Neural cell (in vitro differentiated cells): ENCODE measurements around the gene CHPF2. TPM values are rescaled to one million over a fixed set of nuclear protein-coding genes. Genes with fewer than 3 reads are reported as not detected.

ENCODE experiments used
- H2AFZ ChIP-seq: fragments of 200-600, 300-800 bp; sonication (generic), shearing (Covaris generic); 2 replicates; pipeline ENCODE4 v1.6.0; 2014; ENCODE audit warnings: low read depth, mild to moderate bottlenecking, antibody characterized with exemption, low read length, moderate library complexity
- H3F3A ChIP-seq: fragments of 200-600 bp; shearing (Covaris generic); 2 replicates; pipeline ENCODE4 v1.6.1; 2016; ENCODE audit warnings: mild to moderate bottlenecking, moderate library complexity, mixed read lengths, antibody characterized with exemption, low read length; ENCODE audit not compliant: insufficient read depth, poor library complexity, severe bottlenecking
- H3K27ac ChIP-seq: fragments of 200-600, 300-800 bp; sonication (generic), shearing (Covaris generic); 2 replicates; pipeline ENCODE4 v1.5.1; 2014; ENCODE audit warnings: mild to moderate bottlenecking, low read length, moderate library complexity
- H3K27me3 ChIP-seq: fragments of 300-800, 200-600 bp; sonication (generic), shearing (Covaris generic); 2 replicates; pipeline ENCODE4 v1.6.0; 2014; ENCODE audit warnings: mild to moderate bottlenecking, low read depth, low read length, moderate library complexity; ENCODE audit not compliant: insufficient read depth
- H3K36me3 ChIP-seq: fragments of 300-800, 200-600 bp; sonication (generic), shearing (Covaris generic); 2 replicates; pipeline ENCODE4 v1.5.1; 2014; ENCODE audit warnings: mild to moderate bottlenecking, antibody characterized with exemption, low read length, moderate library complexity; ENCODE audit not compliant: insufficient read depth
- H3K4me2 ChIP-seq: fragments of 300-800, 200-600 bp; sonication (generic), shearing (Covaris generic); 2 replicates; pipeline ENCODE4 v1.6.0; 2014; ENCODE audit warnings: mild to moderate bottlenecking, low read length
- H3K4me3 ChIP-seq: fragments of 300-800, 200-600 bp; sonication (generic), shearing (Covaris generic); 2 replicates; pipeline ENCODE4 v1.5.1; 2014; ENCODE audit warnings: mild to moderate bottlenecking, low read length, moderate library complexity
- H3K79me2 ChIP-seq: fragments of 200-600 bp; shearing (Covaris generic); replicated peaks from 2 replicates; pipeline ENCODE4 v1.6.0; 2014; ENCODE audit warnings: mild to moderate bottlenecking, low read length, moderate library complexity; ENCODE audit not compliant: insufficient read depth
- H3K9ac ChIP-seq: fragments of 300-800, 200-600 bp; sonication (generic), shearing (Covaris generic); 2 replicates; pipeline ENCODE4 v1.6.1; 2016; ENCODE audit warnings: mild to moderate bottlenecking, low read length, mixed read lengths
- H3K9me2 ChIP-seq: fragments of 200-600 bp; shearing (Covaris generic); 2 replicates; pipeline ENCODE4 v1.6.1; 2016; ENCODE audit warnings: mild to moderate bottlenecking, low read length, mixed read lengths; ENCODE audit not compliant: insufficient read depth
- H3K9me3 ChIP-seq: fragments of 200-600, 300-800 bp; sonication (generic), shearing (Covaris generic); 2 replicates; pipeline ENCODE4 v1.6.1; 2016; ENCODE audit warnings: mild to moderate bottlenecking, mixed run types, low read length, moderate library complexity, mixed read lengths
- H4K20me1 ChIP-seq: fragments of 200-600 bp; shearing (Covaris generic); 2 replicates; pipeline ENCODE4 v1.6.1; 2016; ENCODE audit warnings: mild to moderate bottlenecking, mixed run types; ENCODE audit not compliant: insufficient read depth
- CTCF ChIP-seq: fragments of 450-650 bp; IDR thresholded peaks from 2 replicates; pipeline ENCODE4 v1.5.1; 2014; ENCODE audit warnings: antibody characterized with exemption, mild to moderate bottlenecking, moderate library complexity; ENCODE audit not compliant: poor library complexity, severe bottlenecking
- EP300 ChIP-seq: fragments of 450-650 bp; conservative IDR thresholded peaks from 2 replicates; pipeline ENCODE4 v1.6.1; 2014; ENCODE audit warnings: antibody characterized with exemption, mild to moderate bottlenecking, moderate library complexity; ENCODE audit not compliant: poor library complexity, severe bottlenecking
- EZH2 ChIP-seq: fragments of 200-600, 300-800 bp; shearing (Covaris generic), sonication (generic); IDR thresholded peaks from 2 replicates; pipeline ENCODE4 v1.6.1; 2014; ENCODE audit warnings: antibody characterized with exemption, low read length, borderline replicate concordance, mild to moderate bottlenecking; ENCODE audit not compliant: insufficient read depth, poor library complexity, severe bottlenecking
- MXI1 ChIP-seq: fragments of 450-650 bp; conservative IDR thresholded peaks from 2 replicates; pipeline ENCODE4 v1.6.1; 2014; ENCODE audit warnings: antibody characterized with exemption, mild to moderate bottlenecking; ENCODE audit not compliant: poor library complexity, severe bottlenecking
- POLR2AphosphoS5 ChIP-seq: IDR thresholded peaks from 2 replicates; pipeline ENCODE4 v1.6.1; 2012
- RAD21 ChIP-seq: fragments of 450-650 bp; conservative IDR thresholded peaks from 2 replicates; pipeline ENCODE4 v1.6.1; 2014; ENCODE audit warnings: antibody characterized with exemption, mild to moderate bottlenecking, moderate library complexity
- SMC3 ChIP-seq: fragments of 450-650 bp; conservative IDR thresholded peaks from 2 replicates; pipeline ENCODE4 v1.6.1; 2014; ENCODE audit warnings: antibody characterized with exemption, mild to moderate bottlenecking, moderate library complexity; ENCODE audit not compliant: poor library complexity
- TAF1 ChIP-seq: IDR thresholded peaks from 2 replicates; pipeline ENCODE4 v1.6.1; 2012; ENCODE audit warnings: low read depth
- polyA plus RNA-seq: library from polyadenylated mRNA; depleted of rRNA; stranded (reverse); fragments of >200 nt; gene quantifications from 2 replicates; pipeline ENCODE4 v1.2.3, GENCODE V29; 2014
- TF ChIP-seq, protein P1 (sequence below): IDR thresholded peaks from 2 replicates; pipeline ENCODE4 v1.6.1; 2012; ENCODE audit warnings: borderline replicate concordance

Gene CHPF2
- polyA plus RNA-seq, 1 donor from 2014 or later: 22.5 TPM

GRCh38 chr7:151260471-151260870 lies 28.2 kb downstream of the CHPF2 start:
- H3K36me3 ChIP-seq: no peaks in the 10 kb centered on the region
- no peak overlapping the region for H3K4me3 ChIP-seq
- TF ChIP-seq TAF1 (no peak), POLR2AphosphoS5 (no peak), RAD21 (no peak)
- no peaks in the 10 kb centered on the region for H3K27me3 ChIP-seq
- H3K9ac ChIP-seq: no peak overlapping the region
- H3K9me3 ChIP-seq: no peaks in the 10 kb centered on the region
- no peak overlapping the region for H3K27ac ChIP-seq
- H3K79me2 ChIP-seq: no peaks in the 10 kb centered on the region
- no peak overlapping the region for H2AFZ ChIP-seq
- no peaks in the 10 kb centered on the region for H4K20me1 ChIP-seq
- H3K9me2 ChIP-seq: no peaks in the 10 kb centered on the region
- no peaks in the 10 kb centered on the region for H3F3A ChIP-seq
- H3K4me2 ChIP-seq: no peak overlapping the region

DNA sequence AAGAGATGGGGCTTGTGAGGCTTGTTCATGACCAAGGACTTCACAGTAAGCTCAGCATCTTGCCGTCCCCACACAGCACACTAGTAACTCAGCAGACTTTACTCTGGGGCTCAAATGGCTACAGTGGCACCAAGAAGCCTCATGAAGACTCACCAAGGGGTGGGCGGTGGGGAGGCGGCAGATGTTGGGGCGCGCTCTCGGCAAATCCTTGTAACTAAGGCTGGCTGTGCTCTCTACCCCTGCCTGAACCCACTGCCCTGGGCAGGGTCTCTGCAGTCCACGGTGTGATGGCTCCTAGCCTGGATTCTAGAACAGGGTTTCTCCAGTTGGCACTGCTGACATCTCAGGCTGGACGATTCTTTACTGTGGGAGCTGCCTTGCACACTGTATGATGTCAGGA lies 28.6 kb downstream of the CHPF2 start:
- no peaks in the 10 kb centered on the region for H3K27me3 ChIP-seq
- H2AFZ ChIP-seq: no peak overlapping the region
- H3K9me2 ChIP-seq: no peaks in the 10 kb centered on the region
- no peaks in the 10 kb centered on the region for H3F3A ChIP-seq
- H3K27ac ChIP-seq: no peak overlapping the region
- H3K9me3 ChIP-seq: no peaks in the 10 kb centered on the region
- H3K4me3 ChIP-seq: no peak overlapping the region
- H4K20me1 ChIP-seq: no peaks in the 10 kb centered on the region
- H3K9ac ChIP-seq: no peak overlapping the region
- no peaks in the 10 kb centered on the region for H3K36me3 ChIP-seq
- H3K79me2 ChIP-seq: no peaks in the 10 kb centered on the region
- TF ChIP-seq EP300 (no peak), CTCF (no peak), EZH2 (no peak)
- TF ChIP-seq, protein P1, sequence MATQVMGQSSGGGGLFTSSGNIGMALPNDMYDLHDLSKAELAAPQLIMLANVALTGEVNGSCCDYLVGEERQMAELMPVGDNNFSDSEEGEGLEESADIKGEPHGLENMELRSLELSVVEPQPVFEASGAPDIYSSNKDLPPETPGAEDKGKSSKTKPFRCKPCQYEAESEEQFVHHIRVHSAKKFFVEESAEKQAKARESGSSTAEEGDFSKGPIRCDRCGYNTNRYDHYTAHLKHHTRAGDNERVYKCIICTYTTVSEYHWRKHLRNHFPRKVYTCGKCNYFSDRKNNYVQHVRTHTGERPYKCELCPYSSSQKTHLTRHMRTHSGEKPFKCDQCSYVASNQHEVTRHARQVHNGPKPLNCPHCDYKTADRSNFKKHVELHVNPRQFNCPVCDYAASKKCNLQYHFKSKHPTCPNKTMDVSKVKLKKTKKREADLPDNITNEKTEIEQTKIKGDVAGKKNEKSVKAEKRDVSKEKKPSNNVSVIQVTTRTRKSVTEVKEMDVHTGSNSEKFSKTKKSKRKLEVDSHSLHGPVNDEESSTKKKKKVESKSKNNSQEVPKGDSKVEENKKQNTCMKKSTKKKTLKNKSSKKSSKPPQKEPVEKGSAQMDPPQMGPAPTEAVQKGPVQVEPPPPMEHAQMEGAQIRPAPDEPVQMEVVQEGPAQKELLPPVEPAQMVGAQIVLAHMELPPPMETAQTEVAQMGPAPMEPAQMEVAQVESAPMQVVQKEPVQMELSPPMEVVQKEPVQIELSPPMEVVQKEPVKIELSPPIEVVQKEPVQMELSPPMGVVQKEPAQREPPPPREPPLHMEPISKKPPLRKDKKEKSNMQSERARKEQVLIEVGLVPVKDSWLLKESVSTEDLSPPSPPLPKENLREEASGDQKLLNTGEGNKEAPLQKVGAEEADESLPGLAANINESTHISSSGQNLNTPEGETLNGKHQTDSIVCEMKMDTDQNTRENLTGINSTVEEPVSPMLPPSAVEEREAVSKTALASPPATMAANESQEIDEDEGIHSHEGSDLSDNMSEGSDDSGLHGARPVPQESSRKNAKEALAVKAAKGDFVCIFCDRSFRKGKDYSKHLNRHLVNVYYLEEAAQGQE: no peak
- H3K4me2 ChIP-seq: no peak overlapping the region

- no peak overlapping the region for H3K9ac ChIP-seq
- no peaks in the 10 kb centered on the region for H3K27me3 ChIP-seq
- H3F3A ChIP-seq: no peaks in the 10 kb centered on the region
- no peaks in the 10 kb centered on the region for H3K36me3 ChIP-seq
- H3K4me2 ChIP-seq: no peak overlapping the region
- no peak for TF ChIP-seq EP300
- TF ChIP-seq TAF1: no peak
- TF ChIP-seq POLR2AphosphoS5: no peak
- no peak for TF ChIP-seq MXI1
- no peak for TF ChIP-seq CTCF
- no peak for TF ChIP-seq RAD21
- TF ChIP-seq SMC3: no peak
- TF ChIP-seq EZH2: no peak
- TF ChIP-seq, protein P1: no peak
- no peaks in the 10 kb centered on the region for H4K20me1 ChIP-seq
- H2AFZ ChIP-seq: no peak overlapping the region
- H3K9me3 ChIP-seq: no peaks in the 10 kb centered on the region
- H3K9me2 ChIP-seq: no peaks in the 10 kb centered on the region
- H3K4me3 ChIP-seq: no peak overlapping the region
- no peak overlapping the region for H3K27ac ChIP-seq
- H3K79me2 ChIP-seq: no peaks in the 10 kb centered on the region
Measured at GRCh38 chr7:151261529-151261928, 29.2 kb downstream of the CHPF2 start.
